Stimulated activated CD8-positive, alpha-beta memory T cell treated with anti-CD3 and anti-CD28 coated beads, Interleukin-15, amount 100 ng/mL, for 24 hours (primary cell): ENCODE data around the gene MKI67.

ENCODE experiments used
- DNase-seq: peaks from one replicate; pipeline ENCODE4 v3.0.0-alpha.2; 2020; ENCODE audit warnings: low read depth

The MKI67 gene

GRCh38 chr10:128049226-128050120, 76.8 kb downstream of the MKI67 start:
- DNase-seq = no peak

GRCh38 chr10:128048819-128049210, 77.4 kb downstream of the MKI67 start:
- no peak for DNase-seq

- no peak for DNase-seq
Observed at GRCh38 chr10:128047991-128048818, 78.0 kb downstream of the MKI67 start.

- peak; percentile 47 for DNase-seq
Observed at GRCh38 chr10:128047351-128047750, 78.9 kb downstream of the MKI67 start.

GRCh38 chr10:128046953-128047290, 79.3 kb downstream of the MKI67 start:
- no peak for DNase-seq
